ENCODE data around the gene RASGRP4. TPM values are rescaled to one million over a fixed set of nuclear protein-coding genes. Genes with fewer than 3 reads are reported as not detected.

Gene RASGRP4
- total and polyA plus RNA-seq, 7 experiments from 2014 or later = 0.14 to 32.7 (median 0.77) TPM; not detected in 1

DNA sequence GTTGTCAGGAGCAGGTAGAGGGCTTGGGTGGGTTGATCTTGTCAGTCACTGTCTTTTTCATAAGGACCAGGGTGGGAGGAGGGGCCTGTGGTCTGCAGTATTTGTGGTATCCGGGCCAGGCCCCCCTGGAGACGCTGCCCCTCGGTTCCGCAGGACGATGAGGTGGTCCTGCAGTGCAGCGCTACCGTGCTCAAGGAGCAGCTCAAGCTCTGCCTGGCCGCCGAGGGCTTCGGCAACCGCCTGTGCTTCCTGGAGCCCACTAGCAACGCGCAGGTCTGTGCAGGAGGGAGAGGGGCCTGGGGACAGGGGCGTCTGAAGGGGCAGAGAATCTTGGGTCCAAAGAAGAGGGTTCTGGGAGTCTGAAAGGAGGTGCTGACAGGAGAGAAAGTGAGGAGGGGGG, 14.6 kb upstream of the RASGRP4 start:
- Mint-ChIP-seq H3K4me3 (no peak overlapping the region), H3K9me3 (peaks cover 0 to 2% (median 0%) of the 10 kb centered on the region in 11 donors), H3K4me1 (peaks cover 0 to 6% (median 0%) of the 10 kb centered on the region in 7 donors), H3K36me3 (peaks cover 0 to 4% (median 0%) of the 10 kb centered on the region in 5 donors), H3K27ac (no peak overlapping the region), H3K27me3 (peaks cover 0 to 28% (median 15%) of the 10 kb centered on the region in 5 donors)
- Histone ChIP-seq H3K4me1 (ENCODE audit: control insufficient read depth in 2 of 2, insufficient read depth in 2 of 2, low read length in 2 of 2) (no peaks in the 10 kb centered on the region), H3K9me3 (ENCODE audit: control insufficient read depth in 2 of 3, low read length in 3 of 3) (no peaks in the 10 kb centered on the region), H3K36me3 (ENCODE audit: control insufficient read depth in 2 of 3, insufficient read depth in 3 of 3, low read length in 3 of 3) (no peaks in the 10 kb centered on the region), H3K4me3 (ENCODE audit: low read length) (no peak overlapping the region), H3K27me3 (ENCODE audit: control insufficient read depth in 2 of 2, insufficient read depth in 2 of 2, low read length in 2 of 2) (no peaks in the 10 kb centered on the region), H3K27ac (ENCODE audit: low read depth, low read length) (no peak overlapping the region)
- CTCF ChIA-PET = no interaction called here
- intact Hi-C loops (cut with micrococcal nuclease) = no loop called here
- DNase-seq (no peak), ATAC-seq (no peak)
- POLR2A ChIA-PET = no interaction called here

GRCh38 chr19:38437917-38438316, 11.9 kb upstream of the RASGRP4 start:
- CTCF ChIA-PET = interaction anchor here (0.7 kb wide), 1 partner anchor 764 kb away, joined by 3 read pairs; no protein-coding TSS in a partner anchor
- H3K27me3 Mint-ChIP-seq = peaks cover 13 to 47% (median 24%) of the 10 kb centered on the region in 5 donors
- Histone ChIP-seq H3K9me3 (ENCODE audit: control insufficient read depth in 2 of 3, low read length in 3 of 3) (no peaks in the 10 kb centered on the region), H3K27ac (ENCODE audit: low read depth, low read length) (no peak overlapping the region), H3K4me1 (ENCODE audit: control insufficient read depth in 2 of 2, insufficient read depth in 2 of 2, low read length in 2 of 2) (no peaks in the 10 kb centered on the region), H3K36me3 (ENCODE audit: control insufficient read depth in 2 of 3, insufficient read depth in 3 of 3, low read length in 3 of 3) (no peaks in the 10 kb centered on the region), H3K27me3 (ENCODE audit: control insufficient read depth in 2 of 2, insufficient read depth in 2 of 2, low read length in 2 of 2) (peaks cover 0 to 4% of the 10 kb centered on the region in 2 donors), H3K4me3 (ENCODE audit: low read length) (no peak overlapping the region)
- H3K4me1 Mint-ChIP-seq = peaks cover 9 to 16% (median 10%) of the 10 kb centered on the region in 7 donors
- DNase-seq (no peak), ATAC-seq (no peak)
- POLR2A ChIA-PET = no interaction called here
- intact Hi-C loops (cut with micrococcal nuclease) = no loop called here
- H3K4me3 Mint-ChIP-seq = no peak overlapping the region
- H3K9me3 Mint-ChIP-seq = peaks cover 0 to 2% (median 0%) of the 10 kb centered on the region in 11 donors
- H3K36me3 Mint-ChIP-seq = no peaks in the 10 kb centered on the region
- no peak overlapping the region for H3K27ac Mint-ChIP-seq

- ChIA-PET CTCF (interaction anchor here (0.7 kb wide), 1 partner anchor 765 kb away, joined by 3 read pairs; no protein-coding TSS in a partner anchor), POLR2A (no interaction called here)
- Histone ChIP-seq H3K27ac (ENCODE audit: low read depth, low read length) (no peak overlapping the region), H3K27me3 (ENCODE audit: control insufficient read depth in 2 of 2, insufficient read depth in 2 of 2, low read length in 2 of 2) (peaks cover 0 to 4% of the 10 kb centered on the region in 2 donors), H3K36me3 (ENCODE audit: control insufficient read depth in 2 of 3, insufficient read depth in 3 of 3, low read length in 3 of 3) (no peaks in the 10 kb centered on the region), H3K4me1 (ENCODE audit: control insufficient read depth in 2 of 2, insufficient read depth in 2 of 2, low read length in 2 of 2) (no peaks in the 10 kb centered on the region), H3K4me3 (ENCODE audit: low read length) (no peak overlapping the region), H3K9me3 (ENCODE audit: control insufficient read depth in 2 of 3, low read length in 3 of 3) (no peaks in the 10 kb centered on the region)
- Mint-ChIP-seq H3K27me3 (peaks cover 13 to 47% (median 24%) of the 10 kb centered on the region in 5 donors), H3K9me3 (peaks cover 0 to 2% (median 0%) of the 10 kb centered on the region in 11 donors), H3K4me3 (no peak overlapping the region), H3K4me1 (peaks cover 9 to 16% (median 10%) of the 10 kb centered on the region in 7 donors), H3K36me3 (no peaks in the 10 kb centered on the region), H3K27ac (no peak overlapping the region)
- no peak for ATAC-seq
- DNase-seq = no peak
- intact Hi-C loops (cut with micrococcal nuclease) = no loop called here
Measured at GRCh38 chr19:38437295-38437694, 11.3 kb upstream of the RASGRP4 start.

DNA sequence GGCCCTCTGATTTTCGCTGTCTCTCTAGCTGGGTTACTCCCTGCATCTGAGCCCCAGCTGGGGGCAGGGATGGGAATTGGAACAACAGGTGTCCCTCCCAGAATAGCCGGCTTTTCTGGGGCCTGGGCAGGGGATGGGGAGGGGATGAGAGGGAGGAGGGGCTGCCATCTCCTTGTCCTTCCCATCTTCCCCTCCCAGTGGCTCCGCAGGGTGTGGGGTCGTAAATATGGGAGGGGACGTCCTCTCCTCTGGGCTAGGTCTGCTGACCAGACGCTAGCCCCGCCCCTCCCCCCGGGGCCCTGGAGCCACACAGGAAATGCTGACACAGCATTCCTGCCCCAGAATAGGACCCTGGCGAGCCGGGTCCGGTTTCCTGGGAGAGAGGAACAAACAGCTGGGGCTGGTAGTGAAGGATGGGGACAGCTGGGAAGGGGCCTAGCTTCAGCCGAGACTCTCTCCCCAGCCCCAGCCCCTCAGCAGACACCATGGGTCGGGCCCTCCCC, 8.6 kb upstream of the RASGRP4 start:
- Mint-ChIP-seq H3K9me3 (peaks cover 0 to under 1% (median 0%) of the 10 kb centered on the region in 11 donors), H3K27ac (no peak overlapping the region), H3K4me1 (peaks cover 9 to 13% (median 10%) of the 10 kb centered on the region in 7 donors), H3K36me3 (no peaks in the 10 kb centered on the region), H3K4me3 (peak overlapping the region in 4 of 10 donors; percentile 52 to 70 (median 61)), H3K27me3 (peaks cover 13 to 39% (median 18%) of the 10 kb centered on the region in 5 donors)
- H3K4me3 ChIP-seq (ENCODE audit: low read length) = no peak overlapping the region
- POLR2A ChIA-PET = interaction anchor here (0.7 kb wide), 1 partner anchor 697 kb away, joined by 3 read pairs; no protein-coding TSS in a partner anchor
- intact Hi-C loops (cut with micrococcal nuclease) = no loop called here
- H3K27me3 ChIP-seq (ENCODE audit: control insufficient read depth in 2 of 2, insufficient read depth in 2 of 2, low read length in 2 of 2) = peaks cover 0 to 4% of the 10 kb centered on the region in 2 donors
- CTCF ChIA-PET = no interaction called here
- no peaks in the 10 kb centered on the region for H3K9me3 ChIP-seq (ENCODE audit: control insufficient read depth in 2 of 3, low read length in 3 of 3)
- DNase-seq = no peak
- no peak overlapping the region for H3K27ac ChIP-seq (ENCODE audit: low read depth, low read length)
- no peaks in the 10 kb centered on the region for H3K4me1 ChIP-seq (ENCODE audit: control insufficient read depth in 2 of 2, insufficient read depth in 2 of 2, low read length in 2 of 2)
- no peaks in the 10 kb centered on the region for H3K36me3 ChIP-seq (ENCODE audit: control insufficient read depth in 2 of 3, insufficient read depth in 3 of 3, low read length in 3 of 3)
- ATAC-seq = no peak

DNA sequence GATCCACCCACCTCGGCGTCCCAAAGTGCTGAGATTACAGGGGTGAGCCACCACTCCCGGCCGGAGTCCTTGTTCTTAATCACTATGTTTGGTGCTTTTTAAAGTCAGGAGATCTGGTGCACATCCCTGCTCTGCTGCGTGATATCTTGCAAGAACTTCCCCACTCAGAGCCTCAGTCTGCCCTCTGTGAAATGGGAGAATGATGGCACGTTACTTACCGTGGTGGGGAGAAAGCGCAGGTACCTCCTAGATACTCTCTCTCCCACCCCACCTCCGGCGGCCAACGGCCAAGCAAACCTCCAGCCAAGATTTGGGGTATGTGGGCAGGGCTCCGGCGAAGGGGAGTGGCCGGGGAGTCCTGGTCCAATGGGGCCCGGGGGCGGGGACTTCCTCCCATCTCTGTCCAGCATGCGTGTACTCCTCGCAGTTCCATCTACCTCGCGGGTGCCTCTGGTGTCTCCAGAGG, 7.3 kb upstream of the RASGRP4 start, which contains the start of gene RYR1:
TSS of gene RYR1 (plus strand) at position 424 of the 466 bp plus-strand sequence. CDS start 139 bp downstream, outside the sequence.
- Histone ChIP-seq H3K36me3 (ENCODE audit: control insufficient read depth in 2 of 3, insufficient read depth in 3 of 3, low read length in 3 of 3) (no peaks in the 10 kb centered on the region), H3K27ac (ENCODE audit: low read depth, low read length) (no peak within 1 kb of the TSS), H3K4me1 (ENCODE audit: control insufficient read depth in 2 of 2, insufficient read depth in 2 of 2, low read length in 2 of 2) (no peaks in the 10 kb centered on the region), H3K9me3 (ENCODE audit: control insufficient read depth in 2 of 3, low read length in 3 of 3) (no peaks in the 10 kb centered on the region), H3K27me3 (ENCODE audit: control insufficient read depth in 2 of 2, insufficient read depth in 2 of 2, low read length in 2 of 2) (peaks cover 0 to 4% of the 10 kb centered on the region in 2 donors), H3K4me3 (ENCODE audit: low read length) (no peak within 1 kb of the TSS)
- H3K9me3 Mint-ChIP-seq = no peaks in the 10 kb centered on the region
- peak in 1 of 9 donors; percentile 67 for DNase-seq
- H3K27me3 Mint-ChIP-seq = peaks cover 13 to 35% (median 20%) of the 10 kb centered on the region in 5 donors
- no peak within 1 kb of the TSS for H3K27ac Mint-ChIP-seq
- H3K4me3 Mint-ChIP-seq = peak within 1 kb of the TSS in 9 of 10 donors; percentile 5 to 70 (median 53)
- ChIA-PET POLR2A (no interaction called here), CTCF (no interaction called here)
- intact Hi-C loops (cut with micrococcal nuclease) = no loop called here
- ATAC-seq = peak; percentile 87
- H3K4me1 Mint-ChIP-seq = peaks cover 9 to 20% (median 15%) of the 10 kb centered on the region in 7 donors
- no peaks in the 10 kb centered on the region for H3K36me3 Mint-ChIP-seq

GRCh38 chr19:38430931-38431330, 4.9 kb upstream of the RASGRP4 start:
- Histone ChIP-seq H3K4me1 (ENCODE audit: control insufficient read depth in 2 of 2, insufficient read depth in 2 of 2, low read length in 2 of 2) (no peaks in the 10 kb centered on the region), H3K27ac (ENCODE audit: low read depth, low read length) (no peak overlapping the region), H3K9me3 (ENCODE audit: control insufficient read depth in 2 of 3, low read length in 3 of 3) (no peaks in the 10 kb centered on the region), H3K27me3 (ENCODE audit: control insufficient read depth in 2 of 2, insufficient read depth in 2 of 2, low read length in 2 of 2) (peaks cover 0 to 4% of the 10 kb centered on the region in 2 donors), H3K36me3 (ENCODE audit: control insufficient read depth in 2 of 3, insufficient read depth in 3 of 3, low read length in 3 of 3) (no peaks in the 10 kb centered on the region), H3K4me3 (ENCODE audit: low read length) (no peak overlapping the region)
- intact Hi-C loops (cut with micrococcal nuclease) = no loop called here
- POLR2A ChIA-PET = no interaction called here
- Mint-ChIP-seq H3K4me1 (peaks cover 14 to 31% (median 21%) of the 10 kb centered on the region in 7 donors), H3K9me3 (no peaks in the 10 kb centered on the region), H3K27ac (no peak overlapping the region), H3K27me3 (peaks cover 9 to 19% (median 19%) of the 10 kb centered on the region in 5 donors), H3K36me3 (no peaks in the 10 kb centered on the region), H3K4me3 (no peak overlapping the region)
- CTCF ChIA-PET = interaction anchor here (0.5 kb wide), 1 partner anchor 1121 kb away, joined by 4 read pairs; no protein-coding TSS in a partner anchor
- ATAC-seq = no peak
- no peak for DNase-seq

DNA sequence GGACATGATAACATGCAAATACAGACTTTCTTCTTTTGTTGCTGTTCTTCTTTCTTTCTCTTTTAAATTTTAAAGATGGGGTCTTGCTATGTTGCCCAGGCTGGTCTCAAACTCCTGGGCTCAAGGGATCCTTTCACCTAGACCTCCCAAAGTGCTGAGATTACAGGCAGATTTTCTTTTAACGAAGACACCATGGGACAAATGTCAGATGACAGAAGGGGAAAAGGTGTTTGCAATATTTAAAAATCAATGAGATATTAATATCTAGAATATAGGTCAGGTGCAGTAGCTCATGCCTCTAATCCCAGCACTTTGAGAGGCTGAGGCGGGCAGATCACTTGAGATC, 3.8 kb upstream of the RASGRP4 start:
- no peaks in the 10 kb centered on the region for H3K36me3 ChIP-seq (ENCODE audit: control insufficient read depth in 2 of 3, insufficient read depth in 3 of 3, low read length in 3 of 3)
- ChIA-PET POLR2A (no interaction called here), CTCF (no interaction called here)
- peaks cover 0 to 4% of the 10 kb centered on the region in 2 donors for H3K27me3 ChIP-seq (ENCODE audit: control insufficient read depth in 2 of 2, insufficient read depth in 2 of 2, low read length in 2 of 2)
- no peaks in the 10 kb centered on the region for H3K9me3 Mint-ChIP-seq
- no peaks in the 10 kb centered on the region for H3K9me3 ChIP-seq (ENCODE audit: control insufficient read depth in 2 of 3, low read length in 3 of 3)
- no peak for ATAC-seq
- H3K27me3 Mint-ChIP-seq = peaks cover 9 to 23% (median 13%) of the 10 kb centered on the region in 5 donors
- intact Hi-C loops (cut with micrococcal nuclease) = no loop called here
- H3K36me3 Mint-ChIP-seq = no peaks in the 10 kb centered on the region
- H3K4me1 Mint-ChIP-seq = peaks cover 16 to 35% (median 25%) of the 10 kb centered on the region in 7 donors
- no peak for DNase-seq
- H3K4me3 Mint-ChIP-seq = no peak overlapping the region
- peak overlapping the region in 1 of 9 donors; percentile 69 for H3K27ac Mint-ChIP-seq
- no peaks in the 10 kb centered on the region for H3K4me1 ChIP-seq (ENCODE audit: control insufficient read depth in 2 of 2, insufficient read depth in 2 of 2, low read length in 2 of 2)
- no peak overlapping the region for H3K4me3 ChIP-seq (ENCODE audit: low read length)
- H3K27ac ChIP-seq (ENCODE audit: low read depth, low read length) = no peak overlapping the region
